Natural killer cell treated with Interleukin-12 subunit alpha and Interleukin-12 subunit beta and Interleukin-15 and Interleukin-18, amount 100 ng/mL, for 72 hours (primary cell): ENCODE measurements around the gene USP46. TPM values are rescaled to one million over a fixed set of nuclear protein-coding genes. Genes with fewer than 3 reads are reported as not detected.

Experiments
- ATAC-seq, 2 donors: fragments of 150-1000 bp; cut with Tn5 transposase in 1 of 2; sonication (Bioruptor Pico), chemical (Tn5 transposase) in 1 of 2; 2 replicates each; pipeline ENCODE4 v1.10.0; 2021
- DNase-seq: peaks from one replicate; pipeline ENCODE4 v3.0.0; 2022; ENCODE audit warnings: low spot score
- H3K27ac Mint-ChIP-seq, 2 donors: 1 replicate in 1 of 2; 2 replicates in 1 of 2; pipeline ENCODE4 v1.8.0; 2022; ENCODE audit warnings: mixed read lengths in 2 of 2, mild to moderate bottlenecking in 1 of 2, moderate library complexity in 1 of 2
- H3K27me3 Mint-ChIP-seq, 2 donors: 1 replicate in 1 of 2; 2 replicates in 1 of 2; pipeline ENCODE4 v1.8.0; 2022; ENCODE audit warnings: mixed read lengths in 2 of 2
- H3K36me3 Mint-ChIP-seq: one replicate; pipeline ENCODE4 v1.8.0; 2022; ENCODE audit warnings: mixed read lengths
- H3K4me1 Mint-ChIP-seq, 2 donors: 1 replicate in 1 of 2; 2 replicates in 1 of 2; pipeline ENCODE4 v1.8.0; 2022; ENCODE audit warnings: low read depth in 2 of 2, mixed read lengths in 2 of 2, mild to moderate bottlenecking in 1 of 2
- H3K4me3 Mint-ChIP-seq: one replicate; pipeline ENCODE4 v1.8.0; 2022; ENCODE audit warnings: mixed read lengths
- H3K9me3 Mint-ChIP-seq: 2 replicates; pipeline ENCODE4 v1.8.0; 2022; ENCODE audit warnings: mixed read lengths
- total RNA-seq, 2 donors: library from RNA; stranded (reverse); gene quantifications; one replicate each; pipeline ENCODE4 v1.2.3, GENCODE V29; 2022

The USP46 gene
- total RNA-seq, 2 donors from 2014 or later, result 9.1 to 15.7 TPM

- peaks cover 28 to 49% of the 10 kb centered on the region in 2 donors for H3K27me3 Mint-ChIP-seq
- ATAC-seq (no peak), DNase-seq (no peak)
- H3K27ac Mint-ChIP-seq, result no peak overlapping the region
- no peaks in the 10 kb centered on the region for H3K4me1 Mint-ChIP-seq
- no peaks in the 10 kb centered on the region for H3K36me3 Mint-ChIP-seq
- H3K9me3 Mint-ChIP-seq, result no peaks in the 10 kb centered on the region
- H3K4me3 Mint-ChIP-seq, result no peak overlapping the region
Observed at GRCh38 chr4:52670121-52670520, 11.0 kb upstream of the USP46 start.

- Mint-ChIP-seq H3K9me3 (no peaks in the 10 kb centered on the region), H3K27me3 (peaks cover 20 to 40% of the 10 kb centered on the region in 2 donors), H3K27ac (no peak overlapping the region), H3K4me1 (peaks cover 2 to 4% of the 10 kb centered on the region in 2 donors), H3K36me3 (peaks cover 10% of the 10 kb centered on the region), H3K4me3 (no peak overlapping the region)
- no peak for DNase-seq
- ATAC-seq, result no peak
Observed at GRCh38 chr4:52665592-52665991, 6.5 kb upstream of the USP46 start.

GRCh38 chr4:52664479-52664878, 5.4 kb upstream of the USP46 start:
- H3K27me3 Mint-ChIP-seq, result peaks cover 19 to 33% of the 10 kb centered on the region in 2 donors
- H3K36me3 Mint-ChIP-seq, result peaks cover 10% of the 10 kb centered on the region
- H3K27ac Mint-ChIP-seq, result no peak overlapping the region
- H3K4me1 Mint-ChIP-seq, result peaks cover 7 to 9% of the 10 kb centered on the region in 2 donors
- no peak for ATAC-seq
- no peak overlapping the region for H3K4me3 Mint-ChIP-seq
- DNase-seq, result no peak
- H3K9me3 Mint-ChIP-seq, result no peaks in the 10 kb centered on the region

- Mint-ChIP-seq H3K27ac (no peak overlapping the region), H3K4me3 (no peak overlapping the region)
Observed at GRCh38 chr4:52661966-52662690, 3.0 kb upstream of the USP46 start.

GRCh38 chr4:52660643-52661042, 1.5 kb upstream of the USP46 start:
- Mint-ChIP-seq H3K27me3 (peaks cover 3 to 5% of the 10 kb centered on the region in 2 donors), H3K27ac (no peak overlapping the region), H3K9me3 (no peaks in the 10 kb centered on the region), H3K4me3 (peak overlapping the region; percentile 89), H3K4me1 (peaks cover 16 to 21% of the 10 kb centered on the region in 2 donors), H3K36me3 (peaks cover 10% of the 10 kb centered on the region)
- DNase-seq (no peak), ATAC-seq (no peak)

More at GRCh38 chr4:52661966-52662690, 3.0 kb upstream of the USP46 start:
- ATAC-seq (no peak), DNase-seq (no peak)
- Mint-ChIP-seq H3K36me3 (peaks cover 10% of the 10 kb centered on the region), H3K9me3 (no peaks in the 10 kb centered on the region), H3K4me1 (peaks cover 15 to 16% of the 10 kb centered on the region in 2 donors), H3K27me3 (peaks cover 5 to 18% of the 10 kb centered on the region in 2 donors)

GRCh38 chr4:52659722-52660261, 691 bp upstream of the USP46 start:
- no peak for DNase-seq
- H3K4me3 Mint-ChIP-seq, result peak overlapping the region; percentile 89

GRCh38 chr4:52658641-52659000, 480 bp downstream of the USP46 start:
- no peak overlapping the region for H3K27ac Mint-ChIP-seq
- DNase-seq, result no peak
- peaks cover 21% of the 10 kb centered on the region in 2 donors for H3K4me1 Mint-ChIP-seq
- H3K4me3 Mint-ChIP-seq, result peak overlapping the region; percentile 89
- no peaks in the 10 kb centered on the region for H3K9me3 Mint-ChIP-seq
- H3K36me3 Mint-ChIP-seq, result peaks cover 10% of the 10 kb centered on the region
- ATAC-seq, result no peak
- H3K27me3 Mint-ChIP-seq, result no peaks in the 10 kb centered on the region

More at GRCh38 chr4:52659722-52660261, 691 bp upstream of the USP46 start:
- Mint-ChIP-seq H3K9me3 (no peaks in the 10 kb centered on the region), H3K27ac (peak overlapping the region; percentile 64 to 82), H3K27me3 (no peaks in the 10 kb centered on the region), H3K36me3 (peaks cover 10% of the 10 kb centered on the region), H3K4me1 (peaks cover 21% of the 10 kb centered on the region in 2 donors)
- ATAC-seq, result peak; percentile 12 to 34

GRCh38 chr4:52657618-52658501, 1.2 kb downstream of the USP46 start:
- H3K9me3 Mint-ChIP-seq, result no peaks in the 10 kb centered on the region
- ATAC-seq (no peak), DNase-seq (no peak)
- peak overlapping the region; percentile 23 to 35 for H3K27ac Mint-ChIP-seq
- H3K4me1 Mint-ChIP-seq, result peaks cover 21 to 25% of the 10 kb centered on the region in 2 donors
- H3K4me3 Mint-ChIP-seq, result peak overlapping the region; percentile 50
- no peaks in the 10 kb centered on the region for H3K27me3 Mint-ChIP-seq
- H3K36me3 Mint-ChIP-seq, result peaks cover 10% of the 10 kb centered on the region

GRCh38 chr4:52657292-52657617, 1.8 kb downstream of the USP46 start:
- ATAC-seq, result no peak
- H3K27me3 Mint-ChIP-seq, result no peaks in the 10 kb centered on the region
- peaks cover 6% of the 10 kb centered on the region for H3K36me3 Mint-ChIP-seq
- no peaks in the 10 kb centered on the region for H3K9me3 Mint-ChIP-seq
- no peak for DNase-seq
- H3K4me3 Mint-ChIP-seq, result peak overlapping the region; percentile 50
- H3K27ac Mint-ChIP-seq, result peak overlapping the region in 1 of 2 donors; percentile 35
- H3K4me1 Mint-ChIP-seq, result peaks cover 21 to 27% of the 10 kb centered on the region in 2 donors

GRCh38 chr4:52655506-52655905, 3.6 kb downstream of the USP46 start:
- H3K27ac Mint-ChIP-seq, result no peak overlapping the region

GRCh38 chr4:52651996-52652672, 7.0 kb downstream of the USP46 start:
- H3K4me3 Mint-ChIP-seq, result no peak overlapping the region
- no peak for DNase-seq
- peaks cover 23 to 25% of the 10 kb centered on the region in 2 donors for H3K4me1 Mint-ChIP-seq
- H3K27me3 Mint-ChIP-seq, result no peaks in the 10 kb centered on the region
- peaks cover 11% of the 10 kb centered on the region for H3K36me3 Mint-ChIP-seq
- H3K27ac Mint-ChIP-seq, result no peak overlapping the region
- ATAC-seq, result no peak
- no peaks in the 10 kb centered on the region for H3K9me3 Mint-ChIP-seq

More at GRCh38 chr4:52655506-52655905, 3.6 kb downstream of the USP46 start:
- H3K9me3 Mint-ChIP-seq, result no peaks in the 10 kb centered on the region
- ATAC-seq (no peak), DNase-seq (no peak)
- no peaks in the 10 kb centered on the region for H3K27me3 Mint-ChIP-seq
- no peak overlapping the region for H3K4me3 Mint-ChIP-seq
- H3K4me1 Mint-ChIP-seq, result peaks cover 24 to 29% of the 10 kb centered on the region in 2 donors
- H3K36me3 Mint-ChIP-seq, result no peaks in the 10 kb centered on the region

GRCh38 chr4:52648836-52649235, 10.3 kb downstream of the USP46 start:
- peak in 1 of 2 donors; percentile 51 for ATAC-seq
- DNase-seq, result no peak
- H3K4me1 Mint-ChIP-seq, result peaks cover 18 to 28% of the 10 kb centered on the region in 2 donors
- no peaks in the 10 kb centered on the region for H3K9me3 Mint-ChIP-seq
- peaks cover 11% of the 10 kb centered on the region for H3K36me3 Mint-ChIP-seq
- no peak overlapping the region for H3K4me3 Mint-ChIP-seq
- no peaks in the 10 kb centered on the region for H3K27me3 Mint-ChIP-seq
- no peak overlapping the region for H3K27ac Mint-ChIP-seq

- no peak overlapping the region for H3K27ac Mint-ChIP-seq
- no peak for DNase-seq
- H3K4me3 Mint-ChIP-seq, result no peak overlapping the region
- H3K36me3 Mint-ChIP-seq, result peaks cover 11% of the 10 kb centered on the region
- no peaks in the 10 kb centered on the region for H3K9me3 Mint-ChIP-seq
- no peaks in the 10 kb centered on the region for H3K27me3 Mint-ChIP-seq
- peaks cover 23 to 25% of the 10 kb centered on the region in 2 donors for H3K4me1 Mint-ChIP-seq
- ATAC-seq, result no peak
Observed at GRCh38 chr4:52646741-52647140, 12.4 kb downstream of the USP46 start.
